SKM-1 treated with dmso at 0.1 percent for 144 hours (cell line): ENCODE measurements around the gene EXOC4.

Experiments used
- DNase-seq: peaks from one replicate; lab custom pipeline; 2025; ENCODE audit not compliant: unreplicated experiment; lab: John Stamatoyannopoulos, UW

The EXOC4 gene

DNA sequence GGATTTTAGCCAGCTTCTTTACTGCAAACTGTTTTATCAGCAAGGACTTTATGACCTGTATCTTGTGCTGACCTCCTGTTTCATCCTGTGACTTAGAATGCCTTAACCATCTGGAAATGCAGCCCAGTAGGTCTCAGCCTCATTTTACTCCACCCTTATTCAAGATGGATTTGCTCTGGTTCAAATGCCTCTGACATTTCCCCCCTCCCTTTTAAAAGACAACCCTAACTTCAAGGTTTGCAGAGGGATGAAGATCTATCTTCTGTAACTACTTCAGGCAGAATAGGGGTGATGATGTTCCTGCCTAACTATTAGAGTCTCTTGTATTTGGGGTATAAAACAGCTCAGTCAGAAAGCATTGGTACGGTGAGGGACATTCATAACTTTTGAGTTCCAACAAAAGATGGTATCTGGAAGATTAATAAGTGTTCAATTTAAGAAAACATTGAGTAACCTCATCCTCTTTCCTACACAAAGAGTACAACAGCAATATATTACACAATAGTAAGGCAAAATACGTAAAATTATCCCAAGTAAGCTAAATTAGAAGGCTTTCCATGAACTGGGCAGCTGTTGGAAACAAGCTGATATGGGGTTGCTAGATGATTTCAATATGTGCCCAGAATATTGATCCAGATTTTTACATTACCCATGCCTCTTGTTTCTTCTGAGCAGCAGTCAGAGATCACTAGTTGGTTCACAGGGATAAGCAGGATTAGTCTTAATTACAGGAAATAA lies 834.3 kb downstream of the EXOC4 start:
- DNase-seq, result no peak

DNA sequence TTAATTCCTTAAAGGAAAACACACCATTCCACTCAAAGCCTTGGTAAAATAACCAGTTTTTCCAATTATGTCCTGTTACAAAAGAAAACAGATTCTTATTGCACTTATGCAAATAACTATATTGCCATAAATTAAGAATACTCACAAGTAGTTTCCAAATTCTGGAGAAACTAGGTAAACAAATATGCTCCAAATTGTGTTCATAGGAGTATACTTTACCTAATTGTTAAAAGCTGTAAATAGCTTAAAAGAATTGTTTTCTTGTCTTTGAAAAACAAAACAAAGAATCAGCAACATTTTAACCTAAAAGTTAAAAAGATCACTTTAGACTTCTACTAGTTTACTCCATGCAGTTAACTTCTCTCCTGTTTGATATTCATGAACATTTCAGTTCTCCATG lies 835.3 kb downstream of the EXOC4 start:
- DNase-seq, result no peak

DNA sequence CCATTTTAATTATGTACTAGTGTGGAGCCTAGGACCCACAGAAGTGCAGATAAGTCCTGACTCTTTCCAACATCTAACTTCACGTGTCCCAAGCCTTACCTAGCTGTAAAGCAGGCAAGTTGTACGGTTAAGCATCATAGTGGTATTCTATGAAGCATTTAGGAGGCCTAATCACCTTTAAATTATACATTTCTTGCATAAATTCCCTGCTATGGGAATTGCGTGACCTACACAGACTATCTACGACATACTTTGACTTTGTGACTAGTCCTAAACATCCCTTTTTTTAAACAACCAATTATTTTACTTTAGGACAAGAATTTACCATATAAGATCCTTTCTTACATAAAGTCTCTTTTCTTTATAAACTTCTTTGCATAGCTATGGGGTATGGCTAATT lies 836.6 kb downstream of the EXOC4 start:
- no peak for DNase-seq

DNA sequence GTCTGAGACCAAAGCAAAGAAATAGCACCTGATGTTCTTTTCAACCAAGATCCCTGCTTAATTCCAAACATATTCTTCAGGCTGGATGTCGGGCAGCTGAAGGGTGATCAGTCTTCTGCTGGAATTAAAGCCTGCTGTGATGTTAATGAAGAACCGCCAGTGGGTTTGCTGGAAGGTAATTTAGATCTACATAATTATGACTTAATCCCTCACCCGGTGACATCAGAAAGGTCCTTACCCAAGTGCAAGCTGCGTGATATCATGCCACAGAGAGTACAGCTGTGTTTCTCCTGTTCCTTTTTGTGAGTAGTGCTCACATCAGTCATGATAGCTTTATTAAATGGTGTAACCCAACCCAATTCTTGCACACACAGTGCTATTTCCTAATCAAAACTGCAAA lies 845.2 kb downstream of the EXOC4 start:
- no peak for DNase-seq

DNA sequence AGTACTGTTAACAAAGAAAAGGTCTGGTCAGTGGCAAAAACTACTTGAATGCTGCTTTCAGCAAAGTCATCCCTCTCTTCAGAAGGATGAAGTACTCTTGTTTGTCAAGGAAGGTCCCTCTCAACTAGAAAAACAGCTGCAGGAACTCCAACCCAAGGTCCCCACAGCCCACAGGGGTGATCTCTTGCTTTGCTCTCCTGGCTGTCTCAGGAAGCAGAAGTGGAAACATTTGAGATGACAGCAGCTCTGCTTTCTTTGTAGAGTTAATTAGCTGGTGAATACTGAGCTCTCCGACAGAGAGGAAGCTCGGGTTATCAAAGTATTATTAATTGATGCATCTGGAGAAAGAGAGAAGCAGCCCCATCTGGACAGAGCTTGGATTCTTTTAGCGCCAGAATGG lies 848.8 kb downstream of the EXOC4 start:
- DNase-seq, result no peak

DNA sequence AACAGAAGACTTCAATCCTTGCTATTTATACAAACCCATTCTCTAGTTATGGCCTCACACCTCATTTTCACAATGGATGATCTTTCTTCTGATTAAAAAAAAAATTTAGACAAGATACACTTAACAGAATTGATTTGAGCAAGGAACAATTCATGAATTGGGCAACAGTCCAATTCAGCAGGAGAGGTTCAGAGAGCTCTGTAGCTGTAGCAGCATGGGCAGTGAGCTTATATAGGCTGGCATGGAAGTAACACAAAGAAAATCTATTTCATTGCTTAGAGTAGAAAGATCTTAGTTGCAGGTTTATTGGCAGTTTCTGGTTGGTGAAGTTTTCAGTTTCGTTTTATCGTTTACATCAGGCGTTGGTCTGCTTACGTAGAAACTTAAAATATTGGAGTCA lies 851.3 kb downstream of the EXOC4 start:
- no peak for DNase-seq

DNA sequence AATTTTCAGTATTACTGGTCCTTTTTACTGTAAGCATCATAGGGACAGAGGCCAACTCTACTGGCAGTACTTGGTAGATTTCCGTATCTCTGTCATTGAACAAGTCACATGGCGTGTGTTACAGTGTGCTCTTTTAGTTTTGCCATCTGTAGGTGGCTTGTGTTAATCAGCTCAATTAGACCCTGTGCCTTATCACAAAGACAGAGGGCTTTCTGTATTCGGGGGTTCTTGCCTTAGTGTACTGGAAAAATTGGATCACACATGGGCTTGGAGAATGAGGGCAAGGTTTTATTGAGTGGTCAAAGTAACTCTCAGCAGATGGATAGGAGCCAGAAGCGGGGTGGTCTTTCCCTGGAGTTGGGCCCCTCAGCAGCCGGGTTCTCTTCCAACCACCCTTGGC lies 853.0 kb downstream of the EXOC4 start:
- DNase-seq, result no peak

DNA sequence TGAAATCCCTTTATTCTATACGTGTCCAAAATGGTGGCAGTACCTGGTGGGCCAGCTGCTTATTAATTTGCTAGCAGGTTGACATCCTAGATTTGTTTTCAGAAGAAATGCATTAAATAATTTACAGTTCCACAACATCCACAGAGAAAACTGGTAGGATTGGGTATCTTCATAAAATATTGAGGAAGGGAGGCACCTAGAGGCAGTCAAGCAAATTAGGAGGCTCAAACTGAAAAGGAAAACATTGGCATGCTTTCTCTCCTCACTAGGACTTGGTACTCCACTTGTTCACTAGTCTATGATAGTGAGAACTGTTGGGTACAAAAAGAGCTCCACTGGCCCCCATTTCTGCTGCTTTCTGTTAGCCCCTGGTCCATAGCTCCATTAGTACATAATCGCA lies 855.9 kb downstream of the EXOC4 start:
- DNase-seq, result no peak

DNA sequence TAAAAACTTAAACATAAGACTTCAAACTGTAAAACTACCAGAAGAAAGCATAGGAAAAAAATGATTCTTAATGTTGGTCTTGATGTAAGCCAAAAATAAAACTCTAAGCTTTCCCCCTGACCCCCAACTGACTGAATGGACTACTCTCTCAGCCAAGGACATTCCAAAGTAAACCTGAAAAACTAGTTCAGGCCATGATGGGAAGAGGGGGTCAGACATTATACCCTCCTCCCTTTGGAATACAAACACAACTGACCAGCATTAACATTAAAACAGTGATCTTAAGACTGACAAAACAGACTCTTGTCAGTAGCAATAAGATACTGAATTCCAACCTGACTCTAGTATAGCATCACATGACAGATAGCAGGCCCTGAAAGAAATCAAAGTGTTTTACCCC lies 860.8 kb downstream of the EXOC4 start:
- no peak for DNase-seq

DNA sequence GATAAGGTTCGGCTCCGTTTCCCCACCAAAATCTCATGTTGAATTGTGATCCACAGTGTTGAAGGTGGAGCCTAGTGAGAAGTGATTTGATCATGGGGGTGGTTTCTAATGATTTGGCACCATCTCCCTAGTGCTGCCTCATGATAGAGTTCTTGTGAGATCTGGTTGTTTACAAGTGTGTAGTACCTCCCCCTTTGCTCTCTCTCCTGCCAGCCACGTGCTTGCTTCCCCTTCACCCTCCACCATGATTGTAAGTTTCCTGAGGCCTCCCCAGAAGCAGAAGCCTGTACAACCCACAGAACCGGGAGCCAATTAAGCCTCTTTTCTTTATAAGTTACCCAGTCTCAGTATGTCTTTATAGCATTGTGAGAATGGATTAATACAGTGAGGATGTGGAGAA lies 862.1 kb downstream of the EXOC4 start:
- DNase-seq, result no peak
